Heart left ventricle (tissue), 16 donors: ENCODE data around the gene RNF114. TPM values are rescaled to one million over a fixed set of nuclear protein-coding genes. Genes with fewer than 3 reads are reported as not detected.
A peak's percentile ranks its signal among the peaks of the same experiment; 100 is the strongest.
"Not testable (repeated sequence)": the region's sequence is repeated elsewhere in the genome, so short reads cannot be mapped to it uniquely, and the experiment has no call there.

ENCODE experiments used
- ATAC-seq, 4 donors: fragments of 200-7000 bp; cut with Tn5 transposase; one replicate each; pipeline ENCODE4 v1.9.1; 2020 to 2022; ENCODE audit warnings: moderate library complexity in 4 of 4, mild to moderate bottlenecking in 3 of 4, moderate number of reproducible peaks in 1 of 4
- DNase-seq, 5 donors: peaks; one replicate each; pipeline ENCODE4 v3.0.0-alpha.2; 2020
- H3K27ac ChIP-seq, 12 donors: fragments of 200-600 bp; sonication (generic) in 4 of 12; one replicate each; pipeline versions ENCODE4 v1.5.0 to v1.8.0; 2016 to 2022; ENCODE audit warnings: mild to moderate bottlenecking in 2 of 12
- H3K27me3 ChIP-seq, 9 donors: fragments of 200-600 bp; sonication (generic) in 2 of 9; one replicate each; pipeline versions ENCODE4 v1.5.1 to v1.8.0; 2016 to 2022; ENCODE audit warnings: mild to moderate bottlenecking in 3 of 9
- H3K36me3 ChIP-seq, 9 donors: fragments of 200-600 bp; sonication (generic) in 2 of 9; one replicate each; pipeline versions ENCODE4 v1.5.0 to v1.8.0; 2018 to 2022; ENCODE audit warnings: mild to moderate bottlenecking in 2 of 9
- H3K4me1 ChIP-seq, 12 donors: fragments of 200-600 bp; sonication (generic) in 4 of 12; one replicate each; pipeline versions ENCODE4 v1.5.0 to v1.8.0; 2016 to 2022; ENCODE audit warnings: mild to moderate bottlenecking in 3 of 12
- H3K4me3 ChIP-seq, 12 donors: fragments of 200-600 bp; sonication (generic) in 4 of 12; one replicate each; pipeline versions ENCODE4 v1.5.0 to v1.8.0; 2017 to 2022; ENCODE audit warnings: mild to moderate bottlenecking in 9 of 12, moderate library complexity in 4 of 12
- H3K9me3 ChIP-seq, 12 donors: fragments of 200-600 bp; sonication (generic) in 4 of 12; one replicate each; pipeline versions ENCODE4 v1.5.0 to v1.8.0; 2016 to 2022; ENCODE audit warnings: mild to moderate bottlenecking in 1 of 12
- CTCF ChIP-seq, 12 donors: fragments of 200-600 bp; sonication (generic) in 4 of 12; IDR thresholded peaks; one replicate each; pipeline versions ENCODE4 v1.5.0 to v1.8.0; 2018 to 2022; ENCODE audit warnings: antibody characterized with exemption in 12 of 12, mild to moderate bottlenecking in 5 of 12
- POLR2A ChIP-seq, 2 donors: fragments of 450-650 bp; IDR thresholded peaks; one replicate each; pipeline ENCODE4 v1.6.1; 2017; ENCODE audit warnings: antibody characterized with exemption in 2 of 2, mild to moderate bottlenecking in 2 of 2, moderate library complexity in 2 of 2
- WGBS, 4 donors: extraction: QIAGEN DNeasy Blood & Tissue Kit in 2 of 4; methylation state at CpG; one replicate each; pipeline versions ENCODE4 v1.1.5 to v1.1.7; 2013 to 2018; 5-methylcytosine and 5-hydroxymethylcytosine counted together
- intact Hi-C, 10 donors: fragments of 100-400 bp; cut with DNase I; formaldehyde crosslinking; loops; one replicate each; pipeline versions ENCODE4 v1.11.1 to v1.14.2; 2022
- polyA plus RNA-seq, 2 donors: library from polyadenylated mRNA; stranded (reverse); fragments of 200-250 nt; gene quantifications; one replicate each; pipeline ENCODE4 v1.2.3, GENCODE V29; 2013
- total RNA-seq, 9 donors: library from RNA; depleted of rRNA in 2 of 9; stranded (reverse); fragments of >200 nt in 2 of 9; fragmentation: NEBNext Ultra II Directional in 3 of 9; extraction: Animal tissue kit (Norgen Biotek cat#: 25700) in 3 of 9; gene quantifications; one replicate each; pipeline versions ENCODE4 v1.1.0 to v1.2.4, GENCODE V29; 2016 to 2023
- donor health status: ischemic (EF 13 %, LVEDD 7.1; RV severe dilation, severe dysfunction).
- donor health status: healthy with polysubstance abuse.
- donor health status: DM: no; HTN: yes; CAD: no.
- donor health status: DM: no; HTN: no; CAD: no.
- donor health status: ischemic (EF 25% LVEDD 6.9; RV normal size, moderate dysfunction).
- donor health status: ischemic (EF 25% LVEDD 5.7; RV mildly dilated, moderate dysfunction).
- donor health status: healthy.
- donor health status: DM: yes; HTN: yes; CAD: no.
- donor health status: ischemic (EF 35%, LVEDD 5.7; RV mildly dilated, moderate dysfunction).
- donor health status: nonischemic (EF 11% LVEDD 7.7; RV severe dilation, severe dysfunction).
- donor health status: DM: yes; HTN: yes; CAD: no.
- donor health status: PGD.
- donor health status: ischemic (EF 29% LVEDD 5.4; RV normal size, mild dysfunction).
- donor health status: nonischemic (EF 23%, LVEDD 6.1; RV moderate dilation, normal function).

Gene RNF114
- total and polyA plus RNA-seq, 11 donors, result 36.5 to 128 (median 50.0) TPM

DNA sequence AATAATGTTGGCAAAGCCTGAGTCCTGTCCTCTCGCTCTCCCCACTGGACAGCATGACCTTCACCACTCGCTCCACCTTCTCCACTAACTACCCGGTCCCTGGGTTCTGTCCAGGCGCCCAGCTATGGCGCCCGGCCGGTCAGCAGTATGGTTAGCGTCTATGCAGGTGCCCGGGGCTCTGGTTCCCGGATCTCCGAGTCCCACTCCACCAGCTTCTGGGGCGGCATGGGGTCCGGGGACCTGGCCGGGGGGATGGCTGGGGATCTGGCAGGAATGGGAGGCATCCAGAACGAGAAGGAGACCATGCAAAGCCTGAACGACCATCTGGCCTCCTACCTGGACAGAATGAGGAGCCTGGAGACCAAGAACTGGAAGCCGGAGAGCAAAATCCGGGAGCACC is 20.5 kb downstream of the RNF114 start:
- WGBS, 4 donors, result 94 to 98% (median 96%) methylated on average over 18 of the region's 18 CpGs
- peak in 1 of 5 donors; percentile 18 for DNase-seq
- intact Hi-C loops, result no loop called here
- H3K4me1 ChIP-seq, result peaks cover 0 to 8% (median 0%) of the 10 kb centered on the region in 12 donors
- peaks cover 0 to 76% (median 59%) of the 10 kb centered on the region in 9 donors for H3K36me3 ChIP-seq
- H3K27ac ChIP-seq, result peak overlapping the region in 1 of 12 donors; percentile 27
- no peaks in the 10 kb centered on the region for H3K9me3 ChIP-seq
- H3K27me3 ChIP-seq, result no peaks in the 10 kb centered on the region
- TF ChIP-seq CTCF (IDR thresholded peaks at IDR 0.05) (no peak), POLR2A (IDR thresholded peaks at IDR 0.05) (no peak)
- H3K4me3 ChIP-seq, result no peak overlapping the region
- peak in 1 of 4 donors; percentile 34 for ATAC-seq

- ATAC-seq, H3K4me1 ChIP-seq, H3K9me3 ChIP-seq, H3K27me3 ChIP-seq, H3K4me3 ChIP-seq, intact Hi-C loops: not testable (repeated sequence)
- Histone ChIP-seq H3K27ac (peak overlapping the region in 2 of 12 donors; percentile 8 to 27), H3K36me3 (peaks cover 0 to 69% (median 53%) of the 10 kb centered on the region in 9 donors)
- DNase-seq, result peak in 4 of 5 donors; percentile 38 to 84 (median 72)
- 77 to 87% (median 80%) methylated on average over 12 of the region's 12 CpGs for WGBS, 4 donors
Measured at GRCh38 chr20:49957089-49957938, 21.1 kb downstream of the RNF114 start.

GRCh38 chr20:49961413-49961812 is 25.2 kb downstream of the RNF114 start:
- Histone ChIP-seq H3K4me3 (no peak overlapping the region), H3K36me3 (peaks cover 0 to 49% (median 22%) of the 10 kb centered on the region in 9 donors), H3K27ac (no peak overlapping the region), H3K4me1 (peaks cover 0 to 8% (median 0%) of the 10 kb centered on the region in 12 donors), H3K9me3 (no peaks in the 10 kb centered on the region), H3K27me3 (no peaks in the 10 kb centered on the region)
- ATAC-seq (peak in 1 of 4 donors; percentile 37), DNase-seq (no peak)
- 78 to 85% (median 82%) methylated on average over 4 of the region's 4 CpGs for WGBS, 4 donors
- no peak for TF ChIP-seq CTCF (IDR thresholded peaks at IDR 0.05)
- TF ChIP-seq POLR2A (IDR thresholded peaks at IDR 0.05), result no peak
- intact Hi-C loops, result loop anchor here in 1 of 10 donors (10.0 kb wide), 1 partner anchor 503 kb away; no protein-coding TSS in a partner anchor

DNA sequence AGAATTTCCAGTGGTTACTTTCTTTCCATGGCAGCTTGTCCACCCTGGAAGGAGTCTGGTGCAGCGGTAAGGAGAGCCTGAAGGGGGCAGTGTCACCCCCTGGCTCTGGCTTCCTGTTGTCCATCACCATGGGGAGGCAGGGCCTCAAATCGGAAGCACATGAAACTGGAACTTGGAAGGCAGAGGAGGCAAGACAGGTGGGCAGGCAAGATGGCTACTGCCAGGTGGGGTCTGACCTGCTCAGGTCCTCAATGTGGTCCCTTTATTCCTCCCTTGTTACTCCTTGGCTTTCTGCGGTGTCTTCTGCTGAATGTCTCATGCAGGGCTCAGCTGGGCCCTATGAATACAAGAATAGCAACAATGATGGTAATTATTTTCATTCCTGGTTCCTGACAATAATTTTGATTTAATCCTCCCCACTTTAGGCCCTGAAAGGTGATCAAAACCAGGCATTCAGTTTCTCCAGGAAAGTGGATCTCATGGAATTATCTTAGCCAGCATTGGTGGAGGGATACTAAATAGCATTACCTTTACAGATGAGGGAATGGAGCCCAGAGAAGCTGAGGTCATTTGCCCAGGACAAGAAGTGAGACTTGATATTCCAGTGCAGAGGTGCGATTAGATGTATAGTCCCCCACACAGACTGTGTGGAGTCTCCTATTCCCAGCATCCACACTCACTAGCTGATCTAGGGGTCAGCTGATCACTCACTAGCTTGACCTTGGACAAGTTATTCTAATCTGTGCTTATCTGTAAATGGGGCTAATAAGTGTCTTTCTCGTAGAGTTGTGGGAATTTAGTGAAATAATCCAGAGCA is 29.0 kb downstream of the RNF114 start:
- WGBS, 4 donors, result 52 to 78% (median 76%) methylated on average over 5 of the region's 5 CpGs
- H3K27ac ChIP-seq, result no peak overlapping the region

More for the DNA sequence above, 29.0 kb downstream of the RNF114 start:
- TF ChIP-seq CTCF (IDR thresholded peaks at IDR 0.05) (peak; percentile 16 to 60 (median 37)), POLR2A (IDR thresholded peaks at IDR 0.05) (no peak)
- no peaks in the 10 kb centered on the region for H3K27me3 ChIP-seq
- no peak for ATAC-seq
- peaks cover 0 to 22% (median 3%) of the 10 kb centered on the region in 9 donors for H3K36me3 ChIP-seq
- intact Hi-C loops, result loop anchor here in 1 of 10 donors (10.0 kb wide), 1 partner anchor 500 kb away; no protein-coding TSS in a partner anchor
- no peaks in the 10 kb centered on the region for H3K9me3 ChIP-seq
- peaks cover 0 to 18% (median 5%) of the 10 kb centered on the region in 12 donors for H3K4me1 ChIP-seq
- H3K4me3 ChIP-seq, result no peak overlapping the region
- DNase-seq, result peak in 2 of 5 donors; percentile 29 to 34
